DOHH2 (cell line): ENCODE results near the gene PGM5.

ENCODE experiments used
- H3F3A ChIP-seq: fragments of 200-600 bp; sonication (generic), shearing (Covaris generic); 2 replicates; pipeline ENCODE4 v1.6.0; 2016; ENCODE audit warnings: antibody characterized with exemption, mild to moderate bottlenecking; ENCODE audit not compliant: control insufficient read depth, insufficient read depth
- H3K27ac ChIP-seq: fragments of 200-600 bp; sonication (generic); 2 replicates; pipeline ENCODE4 v1.5.1; 2014; ENCODE audit warnings: low read depth, mild to moderate bottlenecking, low read length, moderate library complexity
- H3K27me3 ChIP-seq: fragments of 200-600 bp; sonication (generic); 2 replicates; pipeline ENCODE4 v1.6.1; 2014; ENCODE audit warnings: mild to moderate bottlenecking, low read length, mixed read lengths; ENCODE audit not compliant: control insufficient read depth
- H3K36me3 ChIP-seq: fragments of 200-600 bp; sonication (generic); 2 replicates; pipeline ENCODE4 v1.6.1; 2014; ENCODE audit warnings: mild to moderate bottlenecking, low read length, moderate library complexity, mixed read lengths; ENCODE audit not compliant: control insufficient read depth
- H3K4me1 ChIP-seq: fragments of 200-600 bp; sonication (generic); 2 replicates; pipeline ENCODE4 v1.6.1; 2014; ENCODE audit warnings: mild to moderate bottlenecking, low read length, mixed read lengths; ENCODE audit not compliant: control insufficient read depth
- H3K4me2 ChIP-seq: fragments of 200-600 bp; sonication (generic); 2 replicates; pipeline ENCODE4 v1.6.0; 2014; ENCODE audit warnings: mild to moderate bottlenecking, low read length, moderate library complexity
- H3K4me3 ChIP-seq: fragments of 200-600 bp; sonication (generic); 2 replicates; pipeline ENCODE4 v1.5.1; 2014; ENCODE audit warnings: mild to moderate bottlenecking, low read length, mixed read lengths
- H3K79me2 ChIP-seq: fragments of 200-600 bp; sonication (generic); 2 replicates; pipeline ENCODE4 v1.6.1; 2014; ENCODE audit warnings: mild to moderate bottlenecking, low read length, mixed read lengths; ENCODE audit not compliant: control insufficient read depth
- H3K9me2 ChIP-seq: fragments of 200-600 bp; sonication (generic); replicated peaks from 2 replicates; pipeline ENCODE4 v1.6.1; 2014; ENCODE audit warnings: mild to moderate bottlenecking, low read length, mixed read lengths; ENCODE audit not compliant: control insufficient read depth
- H3K9me3 ChIP-seq: fragments of 200-600 bp; sonication (generic); 2 replicates; pipeline ENCODE4 v1.6.1; 2014; ENCODE audit warnings: antibody characterized with exemption, low read length, mixed read lengths; ENCODE audit not compliant: control insufficient read depth, insufficient read depth
- H4K20me1 ChIP-seq: fragments of 200-600 bp; sonication (generic); 2 replicates; pipeline ENCODE4 v1.6.0; 2014; ENCODE audit warnings: low read depth, mild to moderate bottlenecking, antibody characterized with exemption, low read length, moderate library complexity; ENCODE audit not compliant: control insufficient read depth, insufficient read depth
- CTCF ChIP-seq: fragments of 200-600 bp; sonication (generic); IDR thresholded peaks from one replicate; pipeline ENCODE4 v1.5.1; 2014; ENCODE audit warnings: antibody characterized with exemption, mild to moderate bottlenecking, low read depth, low read length; ENCODE audit not compliant: poor library complexity, severe bottlenecking
- EZH2phosphoT487 ChIP-seq: fragments of 200-600 bp; sonication (generic); IDR thresholded peaks from 2 replicates; pipeline ENCODE4 v1.6.1; 2017; ENCODE audit warnings: borderline replicate concordance, mild to moderate bottlenecking, antibody characterized with exemption, low read length, moderate library complexity, mixed read lengths

PGM5 gene

GRCh38 chr9:68575817-68576216 lies 219.4 kb downstream of the PGM5 start:
- TF ChIP-seq CTCF (no peak), EZH2phosphoT487 (no peak)
- Histone ChIP-seq H3K36me3 (no peaks in the 10 kb centered on the region), H3K9me2 (no peaks in the 10 kb centered on the region), H3K27me3 (peaks cover 14% of the 10 kb centered on the region), H4K20me1 (no peaks in the 10 kb centered on the region), H3K4me3 (no peak overlapping the region), H3K4me2 (no peak overlapping the region), H3F3A (no peaks in the 10 kb centered on the region), H3K27ac (no peak overlapping the region), H3K4me1 (peaks cover 11% of the 10 kb centered on the region), H3K9me3 (no peaks in the 10 kb centered on the region), H3K79me2 (no peaks in the 10 kb centered on the region)

- Histone ChIP-seq H4K20me1 (no peaks in the 10 kb centered on the region), H3K9me2 (no peaks in the 10 kb centered on the region), H3K27me3 (peaks cover 14% of the 10 kb centered on the region), H3K4me1 (peaks cover 11% of the 10 kb centered on the region), H3F3A (no peaks in the 10 kb centered on the region), H3K27ac (no peak overlapping the region), H3K9me3 (no peaks in the 10 kb centered on the region), H3K4me3 (no peak overlapping the region), H3K4me2 (no peak overlapping the region; the same call in 1 of the 2 replicates), H3K79me2 (no peaks in the 10 kb centered on the region), H3K36me3 (no peaks in the 10 kb centered on the region)
- TF ChIP-seq CTCF = no peak
- TF ChIP-seq EZH2phosphoT487 = no peak
Observed at GRCh38 chr9:68577774-68578591, 221.6 kb downstream of the PGM5 start.
